Naive B cell (primary cell): ENCODE measurements around the gene RIPOR2. TPM values are rescaled to one million over a fixed set of nuclear protein-coding genes. Genes with fewer than 3 reads are reported as not detected.

Source experiments
- ATAC-seq, 2 donors: fragments of 150-1000 bp; cut with Tn5 transposase; 2 replicates each; pipeline ENCODE4 v1.10.0; 2021; ENCODE audit warnings: low read depth in 2 of 2, mild to moderate bottlenecking in 2 of 2, moderate library complexity in 2 of 2
- DNase-seq: peaks from one replicate; pipeline ENCODE4 v3.0.0; 2022
- H3K27ac Mint-ChIP-seq, 6 donors: one replicate each; pipeline ENCODE4 v1.8.0; 2020 to 2022; ENCODE audit warnings: mild to moderate bottlenecking in 6 of 6, mixed read lengths in 6 of 6, moderate library complexity in 5 of 6, inconsistent platforms in 2 of 6
- H3K27me3 Mint-ChIP-seq, 3 donors: one replicate each; pipeline ENCODE4 v1.8.0; 2021 to 2022; ENCODE audit warnings: mixed read lengths in 3 of 3, mild to moderate bottlenecking in 1 of 3
- H3K36me3 Mint-ChIP-seq, 2 donors: one replicate each; pipeline ENCODE4 v1.8.0; 2020 to 2022; ENCODE audit warnings: mixed read lengths in 2 of 2, inconsistent platforms in 1 of 2, mild to moderate bottlenecking in 1 of 2
- H3K4me1 Mint-ChIP-seq, 3 donors: one replicate each; pipeline ENCODE4 v1.8.0; 2020 to 2022; ENCODE audit warnings: mixed read lengths in 3 of 3, inconsistent platforms in 1 of 3, mild to moderate bottlenecking in 1 of 3, moderate library complexity in 1 of 3
- H3K4me3 Mint-ChIP-seq, 8 donors: one replicate each; pipeline ENCODE4 v1.8.0; 2020 to 2022; ENCODE audit warnings: mild to moderate bottlenecking in 8 of 8, mixed read lengths in 8 of 8, moderate library complexity in 8 of 8, inconsistent platforms in 2 of 8
- H3K9me3 Mint-ChIP-seq, 7 donors: one replicate each; pipeline ENCODE4 v1.8.0; 2020 to 2022; ENCODE audit warnings: mixed read lengths in 7 of 7, mild to moderate bottlenecking in 5 of 7, inconsistent platforms in 2 of 7, moderate library complexity in 1 of 7
- polyA plus RNA-seq, 6 donors: library from polyadenylated mRNA; unstranded; fragments of 300-500 nt; fragmentation: Illumina TruSeq; gene quantifications; one replicate each; pipeline ENCODE4 v1.2.3, GENCODE V29; 2021; ENCODE audit warnings: low read depth in 6 of 6

The RIPOR2 gene
- polyA plus RNA-seq, 6 donors from 2014 or later: 464 to 666 (median 484) TPM

- Mint-ChIP-seq H3K4me3 (peak overlapping the region in 1 of 8 donors; percentile 38), H3K9me3 (no peaks in the 10 kb centered on the region)
Measured at GRCh38 chr6:24836109-24836508, 99.7 kb downstream of the RIPOR2 start.

GRCh38 chr6:24833711-24834386 lies 101.9 kb downstream of the RIPOR2 start:
- Mint-ChIP-seq H3K27me3 (no peaks in the 10 kb centered on the region), H3K4me1 (peaks cover 8 to 31% (median 18%) of the 10 kb centered on the region in 3 donors), H3K36me3 (peaks cover 20 to 29% of the 10 kb centered on the region in 2 donors), H3K9me3 (no peaks in the 10 kb centered on the region), H3K27ac (peak overlapping the region in 4 of 6 donors; percentile 39 to 81 (median 69)), H3K4me3 (no peak overlapping the region)
- DNase-seq: no peak
- ATAC-seq: no peak

More at GRCh38 chr6:24836109-24836508, 99.7 kb downstream of the RIPOR2 start:
- DNase-seq: no peak
- Mint-ChIP-seq H3K36me3 (peaks cover 19 to 21% of the 10 kb centered on the region in 2 donors), H3K27ac (peak overlapping the region in 5 of 6 donors; percentile 59 to 89 (median 65)), H3K4me1 (peaks cover 13 to 35% (median 31%) of the 10 kb centered on the region in 3 donors), H3K27me3 (no peaks in the 10 kb centered on the region)
- ATAC-seq: no peak

- DNase-seq (no peak), ATAC-seq (no peak)
- H3K27me3 Mint-ChIP-seq: no peaks in the 10 kb centered on the region
- peak overlapping the region in 1 of 8 donors; percentile 43 for H3K4me3 Mint-ChIP-seq
- H3K36me3 Mint-ChIP-seq: peaks cover 24 to 29% of the 10 kb centered on the region in 2 donors
- H3K27ac Mint-ChIP-seq: peak overlapping the region in 5 of 6 donors; percentile 14 to 72 (median 31)
- peaks cover 11 to 24% (median 12%) of the 10 kb centered on the region in 3 donors for H3K4me1 Mint-ChIP-seq
- no peaks in the 10 kb centered on the region for H3K9me3 Mint-ChIP-seq
Measured at GRCh38 chr6:24832794-24833193, 103.0 kb downstream of the RIPOR2 start.

DNA sequence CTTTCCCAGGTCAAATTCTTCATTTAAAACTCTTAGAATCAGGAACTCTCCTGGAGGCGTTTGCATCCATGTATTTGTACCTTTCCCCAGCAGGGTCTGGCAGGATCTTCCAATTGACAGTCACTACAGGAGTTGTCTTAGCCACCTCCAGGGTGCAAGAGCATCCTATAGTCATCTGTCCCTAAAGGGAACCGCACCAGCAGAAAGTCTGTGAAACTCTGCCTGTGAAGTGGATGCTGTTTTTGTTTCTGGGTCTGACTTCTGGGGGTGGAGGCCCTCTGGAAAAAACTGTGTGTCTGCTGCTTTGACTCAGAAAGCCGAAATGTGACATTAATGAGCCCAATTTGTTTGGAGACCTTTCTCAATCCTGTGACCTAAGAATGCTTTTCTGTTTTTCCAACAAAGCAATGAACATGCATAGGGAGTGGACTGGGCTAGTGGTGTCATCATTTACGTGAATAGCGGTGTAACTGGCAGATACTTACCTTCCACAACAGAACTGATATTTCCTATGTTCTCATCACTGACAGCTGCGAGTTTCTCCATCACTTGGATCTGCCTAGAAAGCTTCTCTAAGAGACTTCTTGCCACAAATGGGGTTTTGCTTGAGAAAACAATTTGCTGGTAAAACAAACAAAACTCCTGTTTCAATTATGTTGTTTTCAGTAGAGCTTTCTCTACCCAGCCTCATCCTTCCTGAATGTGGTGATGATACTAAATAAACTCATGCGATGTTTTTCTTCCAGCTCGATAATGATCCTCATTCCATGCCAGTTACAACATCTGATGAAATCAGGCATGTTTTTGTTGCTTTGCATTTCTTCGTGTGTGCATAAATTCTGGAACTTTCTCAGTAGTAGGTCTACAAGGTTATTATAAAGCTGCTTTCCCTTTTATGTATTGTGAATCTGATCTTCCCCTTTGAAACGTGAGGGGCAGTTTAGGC lies 103.7 kb downstream of the RIPOR2 start:
- Mint-ChIP-seq H3K9me3 (no peaks in the 10 kb centered on the region), H3K36me3 (peaks cover 26 to 28% of the 10 kb centered on the region in 2 donors), H3K4me1 (peaks cover 11 to 22% (median 11%) of the 10 kb centered on the region in 3 donors), H3K27ac (peak overlapping the region in 4 of 6 donors; percentile 72 to 92 (median 80)), H3K27me3 (no peaks in the 10 kb centered on the region), H3K4me3 (peak overlapping the region in 1 of 8 donors; percentile 43)
- no peak for DNase-seq
- no peak for ATAC-seq

- ATAC-seq: no peak
- Mint-ChIP-seq H3K36me3 (peaks cover 28 to 38% of the 10 kb centered on the region in 2 donors), H3K27ac (peak overlapping the region in 2 of 6 donors; percentile 53 to 56), H3K4me1 (peaks cover 0 to 11% (median 10%) of the 10 kb centered on the region in 3 donors), H3K9me3 (no peaks in the 10 kb centered on the region), H3K4me3 (no peak overlapping the region), H3K27me3 (no peaks in the 10 kb centered on the region)
- DNase-seq: no peak
Measured at GRCh38 chr6:24829657-24830056, 106.1 kb downstream of the RIPOR2 start.

DNA sequence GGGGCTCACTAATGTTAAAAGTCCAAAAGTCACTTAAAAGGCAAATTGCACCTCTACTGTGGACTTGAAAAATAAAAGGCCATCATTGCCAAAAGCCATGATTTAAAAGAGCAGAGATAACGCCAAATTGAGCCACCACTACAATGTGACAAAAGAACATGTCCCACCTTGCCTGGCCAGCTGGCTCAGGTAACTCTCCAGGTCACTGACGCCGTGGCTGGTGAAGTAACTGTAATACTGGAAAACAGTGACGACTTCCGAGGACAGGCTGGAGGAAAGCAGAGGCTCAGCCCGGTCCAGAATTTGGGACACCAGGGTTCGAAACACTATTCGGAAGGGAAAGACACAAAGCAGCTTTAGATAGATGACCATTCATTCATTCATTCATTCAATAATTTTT lies 107.8 kb downstream of the RIPOR2 start:
- no peak for ATAC-seq
- DNase-seq: no peak
- Mint-ChIP-seq H3K27me3 (no peaks in the 10 kb centered on the region), H3K36me3 (peaks cover 20 to 37% of the 10 kb centered on the region in 2 donors), H3K9me3 (no peaks in the 10 kb centered on the region), H3K4me3 (no peak overlapping the region), H3K4me1 (peaks cover 0 to 6% (median 0%) of the 10 kb centered on the region in 3 donors), H3K27ac (peak overlapping the region in 3 of 6 donors; percentile 79 to 93 (median 92))

- DNase-seq (no peak), ATAC-seq (no peak)
- H3K4me3 Mint-ChIP-seq: peak overlapping the region in 1 of 8 donors; percentile 30
- H3K27ac Mint-ChIP-seq: peak overlapping the region in 4 of 6 donors; percentile 35 to 92 (median 86)
- H3K36me3 Mint-ChIP-seq: peaks cover 20 to 37% of the 10 kb centered on the region in 2 donors
- H3K4me1 Mint-ChIP-seq: peaks cover 0 to 6% (median 0%) of the 10 kb centered on the region in 3 donors
- no peaks in the 10 kb centered on the region for H3K9me3 Mint-ChIP-seq
- H3K27me3 Mint-ChIP-seq: no peaks in the 10 kb centered on the region
Measured at GRCh38 chr6:24827162-24827561, 108.6 kb downstream of the RIPOR2 start.

GRCh38 chr6:24825130-24825630 lies 110.6 kb downstream of the RIPOR2 start:
- H3K27me3 Mint-ChIP-seq: no peaks in the 10 kb centered on the region
- peaks cover 15 to 33% of the 10 kb centered on the region in 2 donors for H3K36me3 Mint-ChIP-seq
- ATAC-seq (no peak), DNase-seq (no peak)
- peak overlapping the region in 1 of 8 donors; percentile 36 for H3K4me3 Mint-ChIP-seq
- H3K9me3 Mint-ChIP-seq: no peaks in the 10 kb centered on the region
- H3K27ac Mint-ChIP-seq: peak overlapping the region in 2 of 6 donors; percentile 31 to 73
- H3K4me1 Mint-ChIP-seq: peaks cover 0 to 6% (median 0%) of the 10 kb centered on the region in 3 donors

- DNase-seq (no peak), ATAC-seq (no peak)
- H3K27me3 Mint-ChIP-seq: no peaks in the 10 kb centered on the region
- H3K27ac Mint-ChIP-seq: peak overlapping the region in 2 of 6 donors; percentile 35 to 72
- H3K36me3 Mint-ChIP-seq: peaks cover 16 to 33% of the 10 kb centered on the region in 2 donors
- H3K9me3 Mint-ChIP-seq: no peaks in the 10 kb centered on the region
- H3K4me1 Mint-ChIP-seq: peaks cover 0 to 6% (median 0%) of the 10 kb centered on the region in 3 donors
- no peak overlapping the region for H3K4me3 Mint-ChIP-seq
Measured at GRCh38 chr6:24824142-24824938, 111.4 kb downstream of the RIPOR2 start.

- no peaks in the 10 kb centered on the region for H3K27me3 Mint-ChIP-seq
- no peak for ATAC-seq
- no peaks in the 10 kb centered on the region for H3K4me1 Mint-ChIP-seq
- no peak overlapping the region for H3K27ac Mint-ChIP-seq
- H3K36me3 Mint-ChIP-seq: peaks cover 15 to 38% of the 10 kb centered on the region in 2 donors
- H3K9me3 Mint-ChIP-seq: no peaks in the 10 kb centered on the region
- DNase-seq: no peak
- no peak overlapping the region for H3K4me3 Mint-ChIP-seq
Measured at GRCh38 chr6:24823185-24823584, 112.6 kb downstream of the RIPOR2 start.

DNA sequence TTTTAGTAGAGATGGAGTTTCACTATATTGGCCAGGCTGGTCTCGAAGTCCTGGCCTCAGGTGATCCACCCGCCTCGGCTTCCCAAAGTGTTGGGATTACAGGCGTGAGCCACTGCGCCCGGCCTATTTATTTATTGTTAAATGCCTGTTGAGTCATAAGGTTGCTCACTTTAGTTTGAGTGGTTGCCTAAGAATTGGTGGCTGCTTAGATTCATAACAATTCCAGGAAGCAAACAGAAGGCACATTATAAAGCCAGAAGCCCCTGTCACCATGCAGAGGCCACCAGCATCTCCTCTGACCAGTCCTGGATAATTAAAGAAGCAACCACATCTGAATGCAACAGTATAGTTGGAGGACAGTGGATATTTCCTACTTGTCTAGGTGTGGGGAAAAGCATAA lies 113.1 kb downstream of the RIPOR2 start:
- no peaks in the 10 kb centered on the region for H3K27me3 Mint-ChIP-seq
- no peak overlapping the region for H3K27ac Mint-ChIP-seq
- no peak for ATAC-seq
- DNase-seq: no peak
- H3K9me3 Mint-ChIP-seq: no peaks in the 10 kb centered on the region
- H3K36me3 Mint-ChIP-seq: peaks cover 14 to 34% of the 10 kb centered on the region in 2 donors
- no peak overlapping the region for H3K4me3 Mint-ChIP-seq
- no peaks in the 10 kb centered on the region for H3K4me1 Mint-ChIP-seq

GRCh38 chr6:24821860-24822444 lies 113.8 kb downstream of the RIPOR2 start:
- peaks cover 14 to 32% of the 10 kb centered on the region in 2 donors for H3K36me3 Mint-ChIP-seq
- H3K27me3 Mint-ChIP-seq: no peaks in the 10 kb centered on the region
- no peaks in the 10 kb centered on the region for H3K9me3 Mint-ChIP-seq
- DNase-seq (no peak), ATAC-seq (no peak)
- peak overlapping the region in 1 of 8 donors; percentile 40 for H3K4me3 Mint-ChIP-seq
- H3K4me1 Mint-ChIP-seq: no peaks in the 10 kb centered on the region
- H3K27ac Mint-ChIP-seq: peak overlapping the region in 1 of 6 donors; percentile 84
